K562 (cell line): ENCODE measurements around the gene IFT81. TPM values are rescaled to one million over a fixed set of nuclear protein-coding genes. Genes with fewer than 3 reads are reported as not detected.
A peak's percentile ranks its signal among the peaks of the same experiment; 100 is the strongest.

Experiments
- ATAC-seq: fragments of 200-7000 bp; cut with Tn5 transposase; 3 replicates; pipeline ENCODE4 v1.9.1; 2020; ENCODE audit warnings: moderate library complexity
- BruUV-seq: library from RNA; stranded (reverse); fragments of 400-500 nt; replicated peaks from 2 replicates; lab custom pipeline; 2021; lab: Mats Ljungman, UMichigan
- CTCF ChIA-PET: fragments of 300-600 bp; formaldehyde crosslinking; extraction: SDS; loops from one replicate; lab custom pipeline; 2021; ENCODE audit warnings: low intra/inter-chr PET ratio; lab: Yijun Ruan, JAX
- POLR2A ChIA-PET: fragments of 300-600, 350-650 bp; sonication (Branson Sonifier 250); formaldehyde crosslinking; extraction: SDS; loops from one replicate; lab custom pipeline; 2021; ENCODE audit warnings: antibody characterized with exemption, inconsistent platforms; lab: Yijun Ruan, JAX
- DNase-seq, 4 experiments: peaks; one replicate each; pipeline versions ENCODE4 v3.0.0 to v3.0.0-alpha.2; 2011 to 2018; ENCODE audit warnings: low spot score in 3 of 4, mixed read lengths in 3 of 4; ENCODE audit errors: extremely low read depth in 1 of 4
- FAIRE-seq: peaks from 2 replicates; lab custom pipeline; 2011; peaks lifted over from hg19 to GRCh38; lab: Jason Lieb, UNC
- H2AFZ ChIP-seq: 2 replicates; pipeline ENCODE4 v1.6.0; 2011; ENCODE audit warnings: low read depth, low read length, control low read depth, inconsistent platforms
- H3K27ac ChIP-seq: fragments of 200-600 bp; 3 replicates; pipeline ENCODE4 v1.8.0; 2011; ENCODE audit warnings: low read depth, mild to moderate bottlenecking, control low read depth, inconsistent platforms, low read length, moderate library complexity, mixed read lengths; ENCODE audit errors: extremely low read depth
- H3K27me3 ChIP-seq, 2 experiments: fragments of 300-600 bp in 1 of 2; 2 replicates in 1 of 2; 3 replicates in 1 of 2; pipeline versions ENCODE4 v1.6.0 to v1.8.0; 2011; ENCODE audit warnings: inconsistent platforms in 2 of 2, low read length in 2 of 2, mild to moderate bottlenecking in 1 of 2, mixed read lengths in 1 of 2, moderate library complexity in 1 of 2; ENCODE audit not compliant: control insufficient read depth in 2 of 2, insufficient read depth in 2 of 2
- H3K36me3 ChIP-seq: fragments of 300-600 bp; 3 replicates; pipeline ENCODE4 v1.8.0; 2011; ENCODE audit warnings: mild to moderate bottlenecking, low read length, inconsistent platforms; ENCODE audit not compliant: control insufficient read depth, insufficient read depth
- H3K4me1 ChIP-seq, 2 experiments: fragments of 200-600 bp in 1 of 2; replicated peaks in 1 of 2; 2 replicates in 1 of 2; 3 replicates in 1 of 2; pipeline versions ENCODE4 v1.5.1 to v1.8.0; 2011; ENCODE audit warnings: inconsistent platforms in 2 of 2, low read length in 2 of 2, mild to moderate bottlenecking in 1 of 2, mixed read lengths in 1 of 2, moderate library complexity in 1 of 2; ENCODE audit not compliant: control insufficient read depth in 2 of 2, insufficient read depth in 2 of 2
- H3K4me2 ChIP-seq: 2 replicates; pipeline ENCODE4 v1.6.1; 2011; ENCODE audit warnings: low read length, control low read depth, inconsistent platforms, mixed read lengths; ENCODE audit not compliant: insufficient read depth
- H3K4me3 ChIP-seq: fragments of 200-600 bp; sonication (generic), shearing (Covaris generic); 2 replicates; pipeline ENCODE4 v1.5.1; 2016; ENCODE audit warnings: control low read depth, inconsistent platforms
- H3K79me2 ChIP-seq: fragments of 200-600 bp; 3 replicates; pipeline ENCODE4 v1.8.0; 2011; ENCODE audit warnings: low read length, inconsistent platforms; ENCODE audit not compliant: control insufficient read depth, insufficient read depth
- H3K9ac ChIP-seq, 2 experiments: 2 replicates each; pipeline versions ENCODE4 v1.6.0 to v1.6.1; 2011; ENCODE audit warnings: low read depth in 2 of 2, low read length in 2 of 2, control low read depth in 1 of 2, inconsistent platforms in 1 of 2, mild to moderate bottlenecking in 1 of 2, mixed read lengths in 1 of 2; ENCODE audit not compliant: insufficient read depth in 1 of 2
- H3K9me1 ChIP-seq: one replicate; pipeline ENCODE4 v1.6.0; 2011; ENCODE audit warnings: inconsistent platforms, mild to moderate bottlenecking, low read length, moderate library complexity; ENCODE audit not compliant: control insufficient read depth, insufficient read depth
- H3K9me3 ChIP-seq: replicated peaks from 2 replicates; pipeline ENCODE4 v1.5.1; 2011; ENCODE audit warnings: low read depth, low read length, inconsistent platforms; ENCODE audit not compliant: control insufficient read depth, insufficient read depth
- H4K20me1 ChIP-seq: replicated peaks from 2 replicates; pipeline ENCODE4 v1.6.1; 2011; ENCODE audit warnings: low read length, inconsistent platforms, mixed read lengths; ENCODE audit not compliant: control insufficient read depth, insufficient read depth
- BHLHE40 ChIP-seq: IDR thresholded peaks from 2 replicates; pipeline ENCODE4 v1.6.1; 2011; ENCODE audit warnings: low read length, improper control_type of control experiment
- FOXJ2 ChIP-seq: fragments of 200-800 bp; sonication (Bioruptor generic); IDR thresholded peaks from 2 replicates; pipeline ENCODE4 v1.6.1; 2016; ENCODE audit warnings: missing genetic modification characterization, missing compliant biosample characterization
- L3MBTL2 ChIP-seq: fragments of 450-650 bp; IDR thresholded peaks from 2 replicates; pipeline ENCODE4 v1.6.1; 2016; ENCODE audit warnings: mild to moderate bottlenecking, moderate library complexity
- MYC ChIP-seq, 2 experiments: fragments of 250-450 bp in 1 of 2; sonication (Bioruptor Pico) in 1 of 2; IDR thresholded peaks; 2 replicates each; pipeline versions ENCODE4 v1.5.1 to v1.6.1; 2012 to 2021; ENCODE audit warnings: low read depth in 2 of 2, borderline replicate concordance in 1 of 2, improper control_type of control experiment in 1 of 2, low read length in 1 of 2, mild to moderate bottlenecking in 1 of 2, moderate library complexity in 1 of 2
- TRIM24 ChIP-seq, 2 experiments: fragments of 450-650 bp; IDR thresholded peaks; 2 replicates each; pipeline ENCODE4 v1.6.1; 2016
- ZNF165 ChIP-seq: fragments of 250-450 bp; sonication (Bioruptor Pico); IDR thresholded peaks from 2 replicates; pipeline ENCODE4 v1.4.0; 2020; ENCODE audit warnings: borderline replicate concordance
- ZNF347 ChIP-seq: fragments of 450-650 bp; formaldehyde crosslinking; IDR thresholded peaks from 2 replicates; pipeline ENCODE4 v1.4.0; 2020; ENCODE audit warnings: low read depth, mild to moderate bottlenecking, moderate library complexity
- ZNF644 ChIP-seq: fragments of 200-800 bp; sonication (Bioruptor generic); IDR thresholded peaks from 2 replicates; pipeline ENCODE4 v1.6.1; 2016; ENCODE audit warnings: low read depth, missing genetic modification characterization, missing compliant biosample characterization
- ZNF766 ChIP-seq: fragments of 200-800 bp; sonication (Bioruptor generic); conservative IDR thresholded peaks from 2 replicates; pipeline ENCODE4 v1.6.1; 2016; ENCODE audit warnings: missing genetic modification characterization, missing compliant biosample characterization
- WGBS: fragments of 100-300 bp; shearing (Covaris generic); methylation state at CpG from one replicate; pipeline ENCODE4 v1.1.6; 2016; ENCODE audit warnings: low coverage, mixed read lengths; ENCODE audit not compliant: insufficient coverage; ENCODE audit errors: missing lambda C conversion rate; 5-methylcytosine and 5-hydroxymethylcytosine counted together
- in situ Hi-C: fragments of 300-500 bp; cut with MboI; formaldehyde crosslinking; loops from 4 replicates; pipeline ENCODE4 v1.15.0; 2018; ENCODE audit warnings: inconsistent platforms, mixed read lengths
- intact Hi-C: fragments of 100-400 bp; cut with micrococcal nuclease; formaldehyde crosslinking; loops from 2 replicates; pipeline ENCODE4 v1.14.2; 2022
- polyA plus RNA-seq, 8 experiments: library from polyadenylated mRNA; depleted of rRNA in 4 of 8; stranded (reverse) in 5 of 8; unstranded in 3 of 8; fragments of >200 nt; fragmentation: Nextera tagmentation in 2 of 8; fragmentation: Illumina TruSeq in 1 of 8; extraction: Ambion mirVana in 2 of 8; extraction: Trizol in 1 of 8; gene quantifications; 2 replicates each; pipeline versions ENCODE4 v1.2.1 to v1.2.3, GENCODE V29; 2011 to 2014; ENCODE audit warnings: inconsistent platforms in 1 of 8, missing spikeins in 1 of 8
- total RNA-seq, 7 experiments: library from RNA; depleted of rRNA in 6 of 7; stranded (reverse); fragments of >200 nt in 6 of 7; fragmentation: Illumina TruSeq in 2 of 7; extraction: Trizol in 2 of 7; gene quantifications; 2 replicates each; pipeline versions ENCODE4 v1.2.1 to v1.2.3, GENCODE V29; 2011 to 2021; ENCODE audit warnings: low replicate concordance in 1 of 7
- TF ChIP-seq, protein P1 (sequence below), 2 experiments: fragments of 450-650 bp in 1 of 2; sonication (generic) in 1 of 2; formaldehyde crosslinking in 1 of 2; IDR thresholded peaks in 1 of 2; conservative IDR thresholded peaks in 1 of 2; 2 replicates each; pipeline versions ENCODE4 v1.6.1 to v1.8.1; 2016 to 2023; ENCODE audit warnings: mild to moderate bottlenecking in 2 of 2, moderate library complexity in 2 of 2, inconsistent platforms in 1 of 2, missing genetic modification reagents in 1 of 2
- TF ChIP-seq, protein P2 (sequence below): sonication (generic); formaldehyde crosslinking; IDR thresholded peaks from 2 replicates; pipeline ENCODE4 v1.5.0; 2020; ENCODE audit warnings: missing genetic modification reagents
- TF ChIP-seq, protein P3 (sequence below): sonication (generic); formaldehyde crosslinking; IDR thresholded peaks from 2 replicates; pipeline ENCODE4 v1.9.0; 2022; ENCODE audit warnings: mild to moderate bottlenecking, missing genetic modification reagents
- TF ChIP-seq, protein P4 (sequence below): fragments of 450-650 bp; IDR thresholded peaks from 2 replicates; pipeline ENCODE4 v1.7.1; 2018; ENCODE audit warnings: mild to moderate bottlenecking, low read depth; ENCODE audit not compliant: partially characterized antibody

IFT81 gene
- total and polyA plus RNA-seq, 9 of the 15 experiments (the other 6 are each of a cell fraction or from before 2014, with no cell fraction given), result 2.8 to 11.9 (median 7.9) TPM

DNA sequence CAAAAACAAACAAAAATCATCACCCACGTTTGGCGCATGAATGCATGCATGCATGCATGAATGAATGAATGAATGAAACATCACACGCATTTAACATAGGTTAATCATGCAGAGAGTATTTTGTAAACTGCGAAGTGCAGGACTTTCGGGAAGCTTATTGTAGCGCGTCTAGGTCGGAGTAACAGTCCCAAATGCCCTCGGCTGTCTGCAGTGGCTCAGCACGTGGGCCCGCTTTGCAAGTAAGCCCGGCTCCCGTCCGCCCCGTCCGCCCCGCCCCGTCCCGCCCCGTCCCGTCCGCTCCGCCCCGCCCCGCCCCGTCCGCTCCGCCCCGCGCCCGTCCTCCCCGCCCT lies 263 bp upstream of the IFT81 start:
- Histone ChIP-seq H3K9me1 (no peaks in the 10 kb centered on the region), H2AFZ (peak overlapping the region; percentile 87), H3K4me3 (no peak overlapping the region; the same call in 1 of the 2 replicates), H3K9me3 (no peaks in the 10 kb centered on the region), H3K4me1 (peaks cover 6% of the 10 kb centered on the region in 2 experiments; a peak in 3 of 5 replicates), H3K27me3 (no peaks in the 10 kb centered on the region), H4K20me1 (no peaks in the 10 kb centered on the region), H3K27ac (no peak overlapping the region), H3K36me3 (no peaks in the 10 kb centered on the region; the same call in 2 of the 3 replicates), H3K79me2 (peaks cover 3% of the 10 kb centered on the region; the same call in 2 of the 3 replicates), H3K4me2 (peak overlapping the region; percentile 70), H3K9ac (no peak overlapping the region)
- POLR2A ChIA-PET, result interaction anchor here (0.6 to 1.2 kb wide), 4 partner anchors 11 to 158 kb away, joined by 3 to 4 read pairs (median 3); no protein-coding TSS in a partner anchor
- peak; percentile 93 for ATAC-seq
- intact Hi-C loops (no loop called here), in situ Hi-C loops (no loop called here)
- FAIRE-seq, result peak; percentile 85
- CTCF ChIA-PET, result interaction anchor here (1.4 kb wide), 1 partner anchor 24 kb away, joined by 4 read pairs; no protein-coding TSS in a partner anchor
- 6% methylated on average over 11 of the region's 32 CpGs for WGBS
- DNase-seq, result no peak
- no TSS peak for BruUV-seq
- TF ChIP-seq ZNF165 (CRISPR knock-in tag), result no peak
- TF ChIP-seq ZNF347, result no peak
- TF ChIP-seq, protein P1, sequence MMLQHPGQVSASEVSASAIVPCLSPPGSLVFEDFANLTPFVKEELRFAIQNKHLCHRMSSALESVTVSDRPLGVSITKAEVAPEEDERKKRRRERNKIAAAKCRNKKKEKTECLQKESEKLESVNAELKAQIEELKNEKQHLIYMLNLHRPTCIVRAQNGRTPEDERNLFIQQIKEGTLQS (IDR thresholded peaks at IDR 0.05), result no peak
- TF ChIP-seq, protein P1 (CRISPR knock-in tag; conservative IDR thresholded peaks at IDR 0.05), result no peak
- TF ChIP-seq, protein P2, sequence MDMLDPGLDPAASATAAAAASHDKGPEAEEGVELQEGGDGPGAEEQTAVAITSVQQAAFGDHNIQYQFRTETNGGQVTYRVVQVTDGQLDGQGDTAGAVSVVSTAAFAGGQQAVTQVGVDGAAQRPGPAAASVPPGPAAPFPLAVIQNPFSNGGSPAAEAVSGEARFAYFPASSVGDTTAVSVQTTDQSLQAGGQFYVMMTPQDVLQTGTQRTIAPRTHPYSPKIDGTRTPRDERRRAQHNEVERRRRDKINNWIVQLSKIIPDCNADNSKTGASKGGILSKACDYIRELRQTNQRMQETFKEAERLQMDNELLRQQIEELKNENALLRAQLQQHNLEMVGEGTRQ (CRISPR knock-in tag), result peak; percentile 59
- TF ChIP-seq BHLHE40, result peak; percentile 68
- no peak for TF ChIP-seq FOXJ2 (tag)
- peak; percentile 83 for TF ChIP-seq MYC (IDR thresholded peaks at IDR 0.05; ENCODE audit: low read depth, low read length)
- no peak for TF ChIP-seq MYC (CRISPR knock-in tag; IDR thresholded peaks at IDR 0.05; ENCODE audit: borderline replicate concordance, low read depth)
- TF ChIP-seq, protein P3, sequence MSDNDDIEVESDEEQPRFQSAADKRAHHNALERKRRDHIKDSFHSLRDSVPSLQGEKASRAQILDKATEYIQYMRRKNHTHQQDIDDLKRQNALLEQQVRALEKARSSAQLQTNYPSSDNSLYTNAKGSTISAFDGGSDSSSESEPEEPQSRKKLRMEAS (CRISPR knock-in tag), result peak; percentile 76
- no peak for TF ChIP-seq ZNF644 (tag)
- TF ChIP-seq ZNF766 (CRISPR knock-in tag), result 0 out of 2 replicates have a peak, but pooled peaks have one; percentile 31
- TF ChIP-seq, protein P4, sequence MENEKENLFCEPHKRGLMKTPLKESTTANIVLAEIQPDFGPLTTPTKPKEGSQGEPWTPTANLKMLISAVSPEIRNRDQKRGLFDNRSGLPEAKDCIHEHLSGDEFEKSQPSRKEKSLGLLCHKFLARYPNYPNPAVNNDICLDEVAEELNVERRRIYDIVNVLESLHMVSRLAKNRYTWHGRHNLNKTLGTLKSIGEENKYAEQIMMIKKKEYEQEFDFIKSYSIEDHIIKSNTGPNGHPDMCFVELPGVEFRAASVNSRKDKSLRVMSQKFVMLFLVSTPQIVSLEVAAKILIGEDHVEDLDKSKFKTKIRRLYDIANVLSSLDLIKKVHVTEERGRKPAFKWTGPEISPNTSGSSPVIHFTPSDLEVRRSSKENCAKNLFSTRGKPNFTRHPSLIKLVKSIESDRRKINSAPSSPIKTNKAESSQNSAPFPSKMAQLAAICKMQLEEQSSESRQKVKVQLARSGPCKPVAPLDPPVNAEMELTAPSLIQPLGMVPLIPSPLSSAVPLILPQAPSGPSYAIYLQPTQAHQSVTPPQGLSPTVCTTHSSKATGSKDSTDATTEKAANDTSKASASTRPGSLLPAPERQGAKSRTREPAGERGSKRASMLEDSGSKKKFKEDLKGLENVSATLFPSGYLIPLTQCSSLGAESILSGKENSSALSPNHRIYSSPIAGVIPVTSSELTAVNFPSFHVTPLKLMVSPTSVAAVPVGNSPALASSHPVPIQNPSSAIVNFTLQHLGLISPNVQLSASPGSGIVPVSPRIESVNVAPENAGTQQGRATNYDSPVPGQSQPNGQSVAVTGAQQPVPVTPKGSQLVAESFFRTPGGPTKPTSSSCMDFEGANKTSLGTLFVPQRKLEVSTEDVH, result no peak
- TF ChIP-seq L3MBTL2, result peak; percentile 95
- peak in 1 of 2 experiments; percentile 34; a peak in 1 of 4 replicates for TF ChIP-seq TRIM24 (IDR thresholded peaks at IDR 0.05)
